Stimulated activated CD8-positive, alpha-beta memory T cell treated with anti-CD3 and anti-CD28 coated beads, Interleukin-4, amount 100 ng/mL, for 1 hour (primary cell): Measurements from ENCODE around the gene CEACAM19.
"Not testable (repeated sequence)": the region's sequence is repeated elsewhere in the genome, so short reads cannot be mapped to it uniquely, and the experiment has no call there.

ENCODE experiments used
- DNase-seq, 2 donors: peaks; one replicate each; pipeline ENCODE4 v3.0.0-alpha.2; 2020; ENCODE audit warnings: low read depth in 2 of 2, low spot score in 1 of 2

CEACAM19 gene

GRCh38 chr19:44700547-44700946, 29.3 kb downstream of the CEACAM19 start:
- no peak for DNase-seq

GRCh38 chr19:44701228-44701627, 29.9 kb downstream of the CEACAM19 start:
- DNase-seq, result no peak

DNA sequence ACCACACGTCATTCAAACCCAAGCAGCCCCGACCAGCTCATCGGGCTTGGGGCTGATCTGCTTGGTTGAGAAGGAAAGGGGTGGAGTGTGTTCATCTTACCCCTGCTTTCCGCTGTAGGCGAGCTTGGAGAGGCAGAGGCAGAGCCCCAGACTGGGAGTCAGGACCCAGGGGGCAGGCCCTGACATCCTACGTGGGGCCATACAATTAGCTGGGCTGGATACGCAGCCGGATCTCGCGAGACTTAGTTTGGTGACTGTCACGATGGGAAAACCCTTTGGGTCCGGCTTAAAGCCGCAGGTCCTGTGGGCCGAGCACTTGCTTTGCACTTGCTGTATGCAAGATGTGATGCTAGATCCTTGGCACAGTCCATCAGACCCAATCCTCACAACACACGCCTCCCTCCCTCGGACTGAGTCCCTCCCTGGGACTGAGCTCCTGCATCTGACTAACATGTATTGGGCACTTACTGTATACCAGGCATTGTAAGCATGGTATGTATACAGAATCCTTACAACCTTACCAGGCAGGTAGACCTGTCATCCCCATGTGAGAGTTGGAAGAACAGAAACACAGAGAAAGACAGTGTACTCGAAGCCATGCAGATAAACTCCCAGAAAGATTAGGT, 31.4 kb downstream of the CEACAM19 start:
- no peak for DNase-seq

DNA sequence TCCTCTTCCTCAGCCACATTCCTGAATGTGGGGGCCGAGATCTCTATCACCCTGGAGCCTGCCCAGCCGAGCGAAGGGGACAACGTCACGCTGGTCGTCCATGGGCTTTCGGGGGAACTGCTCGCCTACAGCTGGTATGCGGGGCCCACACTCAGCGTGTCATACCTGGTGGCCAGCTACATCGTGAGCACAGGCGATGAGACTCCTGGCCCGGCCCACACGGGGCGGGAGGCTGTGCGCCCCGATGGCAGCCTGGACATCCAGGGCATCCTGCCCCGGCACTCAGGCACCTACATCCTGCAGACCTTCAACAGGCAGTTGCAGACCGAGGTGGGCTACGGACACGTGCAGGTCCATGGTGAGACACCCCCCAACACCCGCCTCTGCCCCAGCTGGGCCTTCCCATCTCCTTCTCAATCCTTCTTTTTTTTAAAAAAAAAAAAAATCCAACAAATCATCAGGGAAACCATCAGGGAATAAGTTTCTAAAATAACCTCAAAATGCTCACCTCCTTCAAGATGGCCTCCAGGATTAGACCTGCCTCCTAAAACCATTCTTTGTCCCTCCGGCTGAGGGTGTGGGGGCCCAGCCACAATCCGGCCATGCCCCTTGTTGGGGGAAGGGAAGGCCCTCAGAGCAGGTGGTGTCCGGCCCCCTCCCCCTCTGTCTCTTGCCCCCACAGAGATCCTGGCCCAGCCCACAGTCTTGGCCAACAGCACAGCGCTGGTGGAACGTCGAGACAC, 32.2 kb downstream of the CEACAM19 start:
- DNase-seq, result no peak

- DNase-seq, result no peak
These were observed 33.7 kb downstream of the CEACAM19 start for GRCh38 chr19:44704982-44705381.

- no peak for DNase-seq
These were observed 34.3 kb downstream of the CEACAM19 start for GRCh38 chr19:44705502-44706010.

- DNase-seq, result no peak
These were observed 35.4 kb downstream of the CEACAM19 start for GRCh38 chr19:44706506-44707236.

DNA sequence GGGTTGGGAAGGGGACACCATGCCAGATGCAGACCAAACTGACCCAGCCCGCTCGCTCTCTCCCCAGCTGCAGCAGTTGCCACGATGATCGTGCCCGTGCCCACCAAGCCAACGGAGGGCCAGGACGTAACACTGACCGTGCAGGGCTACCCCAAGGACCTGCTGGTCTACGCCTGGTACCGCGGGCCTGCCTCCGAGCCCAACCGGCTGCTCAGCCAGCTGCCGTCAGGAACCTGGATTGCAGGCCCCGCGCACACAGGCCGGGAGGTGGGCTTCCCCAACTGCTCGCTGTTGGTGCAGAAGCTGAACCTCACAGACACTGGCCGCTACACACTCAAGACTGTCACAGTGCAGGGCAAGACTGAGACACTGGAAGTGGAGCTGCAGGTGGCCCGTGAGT, 36.5 kb downstream of the CEACAM19 start:
- no peak for DNase-seq

DNA sequence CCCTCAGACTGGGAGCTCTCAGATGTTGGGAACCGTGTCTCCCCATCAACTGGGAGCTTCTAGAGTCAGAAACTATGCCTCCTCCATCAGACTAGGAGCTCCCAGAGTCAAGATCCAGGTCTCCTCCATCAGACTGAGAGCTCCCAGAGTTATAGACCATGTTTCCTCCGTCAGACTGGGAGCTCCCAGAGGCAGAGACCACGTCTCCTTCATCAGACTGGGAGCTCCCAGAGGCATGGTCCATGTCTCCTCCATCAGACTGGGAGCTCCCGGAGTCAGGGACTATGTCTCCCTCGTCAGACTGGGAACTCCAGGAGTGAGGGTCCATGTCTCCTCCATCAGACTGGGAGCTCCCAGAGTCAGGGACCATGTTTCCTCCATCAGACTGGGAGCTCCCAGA, 37.7 kb downstream of the CEACAM19 start:
- DNase-seq, result no peak

GRCh38 chr19:44709434-44710266, 38.4 kb downstream of the CEACAM19 start:
- not testable (repeated sequence) for DNase-seq

- DNase-seq, result no peak
These were observed 39.2 kb downstream of the CEACAM19 start for GRCh38 chr19:44710483-44710882.

- DNase-seq, result no peak
These were observed 41.7 kb downstream of the CEACAM19 start for GRCh38 chr19:44712864-44713515.

DNA sequence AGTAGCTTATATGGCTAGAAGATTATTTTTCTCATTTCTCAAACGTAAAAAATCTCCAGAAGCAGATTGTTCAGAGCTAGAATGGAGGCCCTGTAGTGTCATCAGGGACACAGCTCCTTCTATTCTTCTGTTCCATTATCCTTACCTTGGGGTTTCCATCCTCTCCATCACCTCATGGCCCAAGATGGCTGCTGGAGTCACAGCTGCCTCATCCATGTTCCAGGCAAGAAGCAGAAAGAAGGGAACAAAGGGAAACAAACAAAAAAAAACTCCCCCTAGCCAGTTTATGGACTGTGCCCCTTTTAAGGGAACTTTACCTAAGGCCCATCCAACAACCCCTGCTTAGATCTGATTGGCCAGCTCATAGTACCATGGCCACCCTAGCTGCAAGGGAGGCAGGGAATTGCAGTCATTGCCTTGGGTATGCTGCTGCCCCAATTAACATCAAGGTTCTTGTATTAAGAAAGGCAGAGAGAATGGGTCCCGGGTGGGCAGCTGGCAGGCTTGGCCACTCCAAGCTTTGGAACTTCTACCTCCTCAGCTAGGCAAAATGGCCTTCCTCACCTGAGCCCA, 43.4 kb downstream of the CEACAM19 start:
- DNase-seq, result no peak

- DNase-seq, result no peak
These were observed 46.3 kb downstream of the CEACAM19 start for GRCh38 chr19:44717603-44718002.

- no peak for DNase-seq
These were observed 47.4 kb downstream of the CEACAM19 start for GRCh38 chr19:44718441-44719261.

GRCh38 chr19:44719262-44719701, 48.0 kb downstream of the CEACAM19 start:
- no peak for DNase-seq

- not testable (repeated sequence) for DNase-seq
These were observed 49.1 kb downstream of the CEACAM19 start for GRCh38 chr19:44720396-44720795.

GRCh38 chr19:44720945-44721344, 49.7 kb downstream of the CEACAM19 start:
- no peak for DNase-seq

GRCh38 chr19:44721369-44721768, 50.1 kb downstream of the CEACAM19 start:
- not testable (repeated sequence) for DNase-seq
